Endothelial cell of umbilical vein (primary cell): ENCODE results near the gene MRGPRG. TPM values are rescaled to one million over a fixed set of nuclear protein-coding genes. Genes with fewer than 3 reads are reported as not detected.

Experiments used
- BruUV-seq: library from RNA; stranded (reverse); fragments of 400-500 nt; replicated peaks from 2 replicates; lab custom pipeline; 2021; lab: Mats Ljungman, UMichigan
- CTCF ChIA-PET: fragments of 300-600, 350-600 bp; sonication (Branson Sonifier 250); formaldehyde crosslinking; loops from one replicate; lab custom pipeline; 2021; ENCODE audit warnings: antibody characterized with exemption, inconsistent platforms; lab: Charles Lee
- POLR2A ChIA-PET: fragments of 300-600, 350-600 bp; sonication (Branson Sonifier 250); formaldehyde crosslinking; loops from one replicate; lab custom pipeline; 2021; ENCODE audit warnings: antibody characterized with exemption, inconsistent platforms; lab: Charles Lee
- DNase-seq: peaks from one replicate; pipeline ENCODE4 v3.0.0-alpha.2; 2011; ENCODE audit warnings: low read depth, low spot score
- FAIRE-seq: peaks from 2 replicates; lab custom pipeline; 2011; peaks lifted over from hg19 to GRCh38; lab: Jason Lieb, UNC
- H2AFZ ChIP-seq: 2 replicates; pipeline ENCODE4 v1.6.0; 2012; ENCODE audit warnings: low read depth, low read length, control low read depth, inconsistent platforms
- H3K27ac ChIP-seq: 2 replicates; pipeline ENCODE4 v1.5.1; 2011; ENCODE audit warnings: low read depth, mild to moderate bottlenecking, control low read depth, low read length, moderate library complexity; ENCODE audit not compliant: insufficient read depth
- H3K27me3 ChIP-seq, 2 experiments: 2 replicates each; pipeline versions ENCODE4 v1.6.0 to v1.6.1; 2011; ENCODE audit warnings: low read length in 2 of 2, mixed read lengths in 1 of 2; ENCODE audit not compliant: control insufficient read depth in 2 of 2, insufficient read depth in 2 of 2
- H3K36me3 ChIP-seq, 2 experiments: 2 replicates in 1 of 2; 3 replicates in 1 of 2; pipeline ENCODE4 v1.5.1; 2011; ENCODE audit warnings: low read length in 2 of 2, mild to moderate bottlenecking in 1 of 2, moderate library complexity in 1 of 2; ENCODE audit not compliant: control insufficient read depth in 2 of 2, insufficient read depth in 2 of 2; ENCODE audit errors: extremely low read depth in 1 of 2
- H3K4me1 ChIP-seq: 3 replicates; pipeline ENCODE4 v1.5.1; 2011; ENCODE audit warnings: mild to moderate bottlenecking, low read length; ENCODE audit not compliant: control insufficient read depth, insufficient read depth; ENCODE audit errors: extremely low read depth
- H3K4me2 ChIP-seq: 2 replicates; pipeline ENCODE4 v1.6.1; 2011; ENCODE audit warnings: low read length, control low read depth, mixed read lengths; ENCODE audit not compliant: insufficient read depth
- H3K4me3 ChIP-seq, 3 experiments: fragments of 200-600 bp in 1 of 3; sonication (generic), shearing (Covaris generic) in 1 of 3; replicated peaks in 1 of 3; 2 replicates each; pipeline ENCODE4 v1.5.1; 2011 to 2016; ENCODE audit warnings: control low read depth in 3 of 3, low read length in 3 of 3, mild to moderate bottlenecking in 2 of 3, inconsistent platforms in 1 of 3, low read depth in 1 of 3, moderate library complexity in 1 of 3; ENCODE audit not compliant: insufficient read depth in 1 of 3
- H3K79me2 ChIP-seq: 2 replicates; pipeline ENCODE4 v1.6.0; 2012; ENCODE audit warnings: low read length, inconsistent platforms; ENCODE audit not compliant: control insufficient read depth, insufficient read depth
- H3K9ac ChIP-seq: replicated peaks from 2 replicates; pipeline ENCODE3; 2011; ENCODE audit warnings: low read length, control low read depth; ENCODE audit not compliant: insufficient read depth; ENCODE audit errors: extremely low read depth
- H3K9me1 ChIP-seq: replicated peaks from 3 replicates; pipeline ENCODE4 v1.6.0; 2011; ENCODE audit warnings: mild to moderate bottlenecking, low read length; ENCODE audit not compliant: control insufficient read depth, insufficient read depth; ENCODE audit errors: extremely low read depth
- H3K9me3 ChIP-seq: replicated peaks from 2 replicates; pipeline ENCODE4 v1.5.1; 2012; ENCODE audit warnings: low read length, inconsistent platforms; ENCODE audit not compliant: control insufficient read depth, insufficient read depth
- H4K20me1 ChIP-seq: replicated peaks from 2 replicates; pipeline ENCODE3; 2011; ENCODE audit warnings: mild to moderate bottlenecking, low read length; ENCODE audit not compliant: control insufficient read depth, insufficient read depth; ENCODE audit errors: extremely low read depth
- FOS ChIP-seq: IDR thresholded peaks from 2 replicates; pipeline ENCODE4 v1.6.1; 2011; ENCODE audit warnings: mild to moderate bottlenecking, low read length, moderate library complexity, borderline replicate concordance; ENCODE audit not compliant: insufficient read depth
- GATA2 ChIP-seq: IDR thresholded peaks from 2 replicates; pipeline ENCODE4 v1.7.0; 2011; ENCODE audit warnings: low read depth, mild to moderate bottlenecking, moderate library complexity, mixed read lengths, low read length; ENCODE audit not compliant: insufficient read length, insufficient read depth
- JUN ChIP-seq: IDR thresholded peaks from 2 replicates; pipeline ENCODE4 v1.6.1; 2011; ENCODE audit warnings: borderline replicate concordance, low read depth; ENCODE audit not compliant: insufficient read length, insufficient read depth
- MYC ChIP-seq: IDR thresholded peaks from one replicate; pipeline ENCODE4 v1.6.1; 2011; ENCODE audit warnings: mild to moderate bottlenecking, low read depth, low read length
- POLR2A ChIP-seq: IDR thresholded peaks from 2 replicates; pipeline ENCODE4 v1.6.1; 2012; ENCODE audit warnings: low read depth, mild to moderate bottlenecking, control low read depth, low read length
- POLR2AphosphoS5 ChIP-seq: IDR thresholded peaks from 2 replicates; pipeline ENCODE4 v1.6.1; 2012; ENCODE audit warnings: low read depth, mild to moderate bottlenecking, control low read depth, low read length, moderate library complexity; ENCODE audit not compliant: insufficient read depth
- dilution Hi-C: fragments of 300-500 bp; cut with MboI; formaldehyde crosslinking; loops from one replicate; pipeline ENCODE4 v1.15.0; 2019; ENCODE audit warnings: low sequenced_read_pairs; ENCODE audit not compliant: extremely low pct_ligation_motif_present
- intact Hi-C: fragments of 100-400 bp; cut with micrococcal nuclease; formaldehyde crosslinking; loops from one replicate; pipeline ENCODE4 v1.10.0; 2022
- polyA plus RNA-seq, 4 experiments: library from polyadenylated mRNA; depleted of rRNA in 3 of 4; stranded (reverse) in 3 of 4; unstranded in 1 of 4; fragments of >200 nt; gene quantifications; 2 replicates each; pipeline versions ENCODE4 v1.2.1 to v1.2.3, GENCODE V29; 2011 to 2012; ENCODE audit warnings: missing spikeins in 1 of 4
- total RNA-seq: library from RNA; stranded (reverse); gene quantifications from 2 replicates; pipeline ENCODE4 v1.2.3, GENCODE V29; 2021
- TF ChIP-seq, protein P1 (sequence below), 2 donors: IDR thresholded peaks; 1 replicate in 1 of 2; 2 replicates in 1 of 2; pipeline ENCODE4 v1.5.1; 2011; ENCODE audit warnings: low read length in 2 of 2, mild to moderate bottlenecking in 2 of 2, moderate library complexity in 2 of 2, control low read depth in 1 of 2, inconsistent platforms in 1 of 2, low read depth in 1 of 2; ENCODE audit not compliant: insufficient read depth in 1 of 2; ENCODE audit errors: extremely low read depth in 1 of 2
- TF ChIP-seq, protein P2 (sequence below): IDR thresholded peaks from 2 replicates; pipeline ENCODE4 v1.6.1; 2011; ENCODE audit not compliant: insufficient read depth, insufficient read length

Gene MRGPRG
- total and polyA plus RNA-seq, 2 donors (not counting 3 experiments of a cell fraction or from before 2014, with no cell fraction given) = not detected

DNA sequence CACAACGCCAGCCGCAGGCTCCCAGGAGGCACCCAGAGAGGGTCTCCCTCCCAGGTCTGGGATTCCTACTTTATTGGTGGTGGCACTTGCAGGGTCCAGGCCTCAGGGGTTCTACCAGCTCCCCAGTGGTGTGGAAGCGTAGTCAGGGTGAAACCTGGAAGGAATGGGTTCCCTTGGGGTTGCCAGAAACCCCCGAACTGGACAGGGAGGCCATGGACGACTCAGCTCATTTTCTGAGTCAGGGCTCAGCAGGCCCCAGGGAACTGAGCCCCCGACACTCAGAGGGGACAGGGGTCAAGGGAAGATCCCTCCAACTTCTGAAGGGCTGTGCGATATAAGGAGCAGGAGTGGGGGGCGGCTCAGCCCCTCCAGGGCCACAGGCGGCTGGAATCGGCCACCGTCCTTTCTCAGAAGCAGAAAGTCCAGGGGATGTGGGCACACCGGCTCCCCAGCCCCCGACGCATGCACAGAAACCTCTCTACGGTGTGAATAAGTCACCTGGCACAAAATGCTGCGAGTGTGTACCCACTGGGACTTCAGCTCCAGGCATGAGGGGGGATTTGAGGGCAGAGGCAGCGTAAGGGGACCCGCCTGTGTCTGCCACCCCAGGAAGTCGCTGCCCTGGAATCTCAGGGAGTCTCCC is 25.1 kb downstream of the MRGPRG start:
- no peaks in the 10 kb centered on the region for H4K20me1 ChIP-seq
- no peaks in the 10 kb centered on the region for H3K4me1 ChIP-seq
- ChIA-PET CTCF (interaction anchor here (1.0 to 1.9 kb wide), 2 partner anchors 156 to 215 kb away, joined by 3 to 7 read pairs; no protein-coding TSS in a partner anchor), POLR2A (no interaction called here)
- H3K27me3 ChIP-seq = no peaks in the 10 kb centered on the region
- DNase-seq (no peak), FAIRE-seq (no peak)
- no peak overlapping the region for H2AFZ ChIP-seq
- no peaks in the 10 kb centered on the region for H3K36me3 ChIP-seq
- dilution Hi-C loops (no loop called here), intact Hi-C loops (no loop called here)
- no peak overlapping the region for H3K4me3 ChIP-seq
- H3K9me1 ChIP-seq = no peaks in the 10 kb centered on the region
- H3K79me2 ChIP-seq = no peaks in the 10 kb centered on the region
- TF ChIP-seq, protein P1, sequence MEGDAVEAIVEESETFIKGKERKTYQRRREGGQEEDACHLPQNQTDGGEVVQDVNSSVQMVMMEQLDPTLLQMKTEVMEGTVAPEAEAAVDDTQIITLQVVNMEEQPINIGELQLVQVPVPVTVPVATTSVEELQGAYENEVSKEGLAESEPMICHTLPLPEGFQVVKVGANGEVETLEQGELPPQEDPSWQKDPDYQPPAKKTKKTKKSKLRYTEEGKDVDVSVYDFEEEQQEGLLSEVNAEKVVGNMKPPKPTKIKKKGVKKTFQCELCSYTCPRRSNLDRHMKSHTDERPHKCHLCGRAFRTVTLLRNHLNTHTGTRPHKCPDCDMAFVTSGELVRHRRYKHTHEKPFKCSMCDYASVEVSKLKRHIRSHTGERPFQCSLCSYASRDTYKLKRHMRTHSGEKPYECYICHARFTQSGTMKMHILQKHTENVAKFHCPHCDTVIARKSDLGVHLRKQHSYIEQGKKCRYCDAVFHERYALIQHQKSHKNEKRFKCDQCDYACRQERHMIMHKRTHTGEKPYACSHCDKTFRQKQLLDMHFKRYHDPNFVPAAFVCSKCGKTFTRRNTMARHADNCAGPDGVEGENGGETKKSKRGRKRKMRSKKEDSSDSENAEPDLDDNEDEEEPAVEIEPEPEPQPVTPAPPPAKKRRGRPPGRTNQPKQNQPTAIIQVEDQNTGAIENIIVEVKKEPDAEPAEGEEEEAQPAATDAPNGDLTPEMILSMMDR (IDR thresholded peaks at IDR 0.05; ENCODE audit: extremely low read depth in 1 of 2, insufficient read depth in 1 of 2, low read depth in 1 of 2, low read length in 2 of 2) = no peak
- no peak for TF ChIP-seq GATA2
- TF ChIP-seq POLR2A = no peak
- no peak for TF ChIP-seq POLR2AphosphoS5
- TF ChIP-seq, protein P2, sequence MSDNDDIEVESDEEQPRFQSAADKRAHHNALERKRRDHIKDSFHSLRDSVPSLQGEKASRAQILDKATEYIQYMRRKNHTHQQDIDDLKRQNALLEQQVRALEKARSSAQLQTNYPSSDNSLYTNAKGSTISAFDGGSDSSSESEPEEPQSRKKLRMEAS = no peak
- TF ChIP-seq JUN = no peak
- no peak for TF ChIP-seq FOS
- no peak for TF ChIP-seq MYC
- H3K9me3 ChIP-seq = no peaks in the 10 kb centered on the region
- H3K27ac ChIP-seq = no peak overlapping the region
- H3K4me2 ChIP-seq = no peak overlapping the region
- no peak overlapping the region for H3K9ac ChIP-seq
- no TSS peak for BruUV-seq
